WTC11 (cell line): ENCODE data around the gene GCM1. TPM values are rescaled to one million over a fixed set of nuclear protein-coding genes. Genes with fewer than 3 reads are reported as not detected.

Source experiments
- ATAC-seq: fragments of 200-7000 bp; cut with Tn5 transposase; 2 replicates; pipeline ENCODE4 v1.10.0; 2021; ENCODE audit warnings: mild to moderate bottlenecking, moderate library complexity
- CTCF ChIA-PET: fragments of 300-600 bp; sonication (Branson Sonifier 250); formaldehyde crosslinking; loops from one replicate; lab custom pipeline; 2021; ENCODE audit warnings: antibody characterized with exemption; lab: Charles Lee
- POLR2A ChIA-PET: fragments of 350-600 bp; sonication (Branson Sonifier 250); formaldehyde crosslinking; loops from one replicate; lab custom pipeline; 2021; ENCODE audit warnings: antibody characterized with exemption; lab: Charles Lee
- DNase-seq: peaks from one replicate; pipeline ENCODE4 v3.0.0; 2021; ENCODE audit warnings: low spot score
- H3K27ac Mint-ChIP-seq: 2 replicates; pipeline ENCODE4 v1.8.0; 2021; ENCODE audit warnings: mixed read lengths
- H3K27me3 Mint-ChIP-seq: 2 replicates; pipeline ENCODE4 v1.8.0; 2021; ENCODE audit warnings: low read depth, mild to moderate bottlenecking, moderate library complexity, mixed read lengths
- H3K36me3 Mint-ChIP-seq: 2 replicates; pipeline ENCODE4 v1.8.0; 2021; ENCODE audit warnings: mixed read lengths
- H3K4me1 Mint-ChIP-seq: 2 replicates; pipeline ENCODE4 v1.8.0; 2022; ENCODE audit warnings: mixed read lengths
- H3K4me3 Mint-ChIP-seq: 2 replicates; pipeline ENCODE4 v1.8.0; 2021; ENCODE audit warnings: mild to moderate bottlenecking, moderate library complexity, mixed read lengths
- H3K9me3 Mint-ChIP-seq: 2 replicates; pipeline ENCODE4 v1.8.0; 2021; ENCODE audit warnings: mixed read lengths
- AR ChIP-seq: fragments of 250-450 bp; sonication (Bioruptor Pico); IDR thresholded peaks from 2 replicates; pipeline ENCODE4 v1.9.0; 2021; ENCODE audit warnings: mild to moderate bottlenecking
- CREM ChIP-seq: sonication (generic); formaldehyde crosslinking; IDR thresholded peaks from 2 replicates; pipeline ENCODE4 v1.8.1; 2022; ENCODE audit warnings: mild to moderate bottlenecking, missing genetic modification reagents, moderate library complexity
- ERG ChIP-seq: fragments of 250-450 bp; sonication (Bioruptor Pico); IDR thresholded peaks from 2 replicates; pipeline ENCODE4 v1.8.0; 2021; ENCODE audit warnings: mild to moderate bottlenecking
- FOXP1 ChIP-seq: sonication (generic); formaldehyde crosslinking; IDR thresholded peaks from 2 replicates; pipeline ENCODE4 v1.8.0; 2022; ENCODE audit warnings: missing genetic modification reagents, mild to moderate bottlenecking, moderate library complexity, borderline replicate concordance
- GABPB1 ChIP-seq: sonication (generic); formaldehyde crosslinking; IDR thresholded peaks from 2 replicates; pipeline ENCODE4 v1.8.1; 2023; ENCODE audit warnings: mild to moderate bottlenecking, missing genetic modification reagents
- GTF2I ChIP-seq: fragments of 250-450 bp; sonication (Bioruptor Pico); conservative IDR thresholded peaks from 2 replicates; pipeline ENCODE4 v1.4.0; 2021; ENCODE audit warnings: mild to moderate bottlenecking
- HMGXB4 ChIP-seq: sonication (generic); formaldehyde crosslinking; IDR thresholded peaks from 2 replicates; pipeline ENCODE4 v1.8.1; 2023; ENCODE audit warnings: mild to moderate bottlenecking, moderate library complexity, missing genetic modification reagents
- IRF1 ChIP-seq: sonication (generic); formaldehyde crosslinking; IDR thresholded peaks from 2 replicates; pipeline ENCODE4 v1.8.0; 2023; ENCODE audit warnings: missing genetic modification reagents
- NR2C2 ChIP-seq: sonication (generic); formaldehyde crosslinking; IDR thresholded peaks from 2 replicates; pipeline ENCODE4 v1.8.0; 2022; ENCODE audit warnings: mild to moderate bottlenecking, missing genetic modification reagents
- STAT6 ChIP-seq: sonication (generic); formaldehyde crosslinking; conservative IDR thresholded peaks from 2 replicates; pipeline ENCODE4 v1.8.1; 2023; ENCODE audit warnings: mild to moderate bottlenecking, low read depth, missing genetic modification reagents, moderate library complexity
- USF1 ChIP-seq: sonication (generic); formaldehyde crosslinking; IDR thresholded peaks from 2 replicates; pipeline ENCODE4 v1.8.0; 2022; ENCODE audit warnings: mild to moderate bottlenecking, missing genetic modification reagents
- ZNF232 ChIP-seq: sonication (generic); formaldehyde crosslinking; IDR thresholded peaks from 2 replicates; pipeline ENCODE4 v1.8.0; 2022; ENCODE audit warnings: mild to moderate bottlenecking, missing genetic modification reagents
- total RNA-seq: library from RNA; stranded (reverse); gene quantifications from 3 replicates; pipeline ENCODE4 v1.2.3, GENCODE V29; 2021

The GCM1 gene
- total RNA-seq, 1 experiment from 2014 or later = 0.09 TPM

- no peak for TF ChIP-seq AR
- no peak for TF ChIP-seq GTF2I (CRISPR knock-in tag)
- TF ChIP-seq ZNF232 (CRISPR knock-in tag) = no peak
- no peak for TF ChIP-seq CREM
- TF ChIP-seq NR2C2 (CRISPR knock-in tag) = no peak
- TF ChIP-seq FOXP1 = no peak
- TF ChIP-seq HMGXB4 (CRISPR knock-in tag) = no peak
These were observed 14.7 kb downstream of the GCM1 start (continued) for GRCh38 chr6:53133961-53134360.

- TF ChIP-seq IRF1 (CRISPR knock-in tag) (no peak), ERG (no peak)
These were observed 17.9 kb downstream of the GCM1 start for GRCh38 chr6:53130569-53131290.

GRCh38 chr6:53128842-53129241 lies 19.8 kb downstream of the GCM1 start:
- Mint-ChIP-seq H3K4me3 (no peak overlapping the region), H3K4me1 (peaks cover 4% of the 10 kb centered on the region), H3K9me3 (no peaks in the 10 kb centered on the region), H3K27me3 (no peaks in the 10 kb centered on the region; the same call in 1 of the 2 replicates), H3K27ac (no peak overlapping the region), H3K36me3 (no peaks in the 10 kb centered on the region)
- ChIA-PET CTCF (no interaction called here), POLR2A (interaction anchor here (0.6 kb wide), 1 partner anchor 30 kb away, joined by 4 read pairs; no protein-coding TSS in a partner anchor)
- TF ChIP-seq GABPB1 (CRISPR knock-in tag) (no peak), USF1 (CRISPR knock-in tag) (no peak), STAT6 (CRISPR knock-in tag) (no peak), IRF1 (CRISPR knock-in tag) (no peak)
- ATAC-seq (no peak), DNase-seq (no peak)

More at GRCh38 chr6:53130569-53131290, 17.9 kb downstream of the GCM1 start:
- POLR2A ChIA-PET = no interaction called here
- H3K4me3 Mint-ChIP-seq = no peak overlapping the region
- no peak overlapping the region for H3K27ac Mint-ChIP-seq
- DNase-seq = no peak
- 0 out of 2 replicates have a peak, but pooled peaks cover 2% of the 10 kb centered on the region for H3K4me1 Mint-ChIP-seq
- H3K36me3 Mint-ChIP-seq = no peaks in the 10 kb centered on the region
- H3K27me3 Mint-ChIP-seq = no peaks in the 10 kb centered on the region; the same call in 1 of the 2 replicates
- H3K9me3 Mint-ChIP-seq = no peaks in the 10 kb centered on the region
- CTCF ChIA-PET = no interaction called here
- no peak for ATAC-seq
